Left hindlimb (tissue), 1 donor: ENCODE data around the gene ANKMY1.

ENCODE experiments used
- DNase-seq: peaks from one replicate; pipeline ENCODE4 v3.0.0-alpha.2; 2018

ANKMY1 gene

GRCh38 chr2:240468303-240469238, 89.2 kb downstream of the ANKMY1 start:
- peak; percentile 36 for DNase-seq

- DNase-seq, result peak; percentile 28
These were observed 90.0 kb downstream of the ANKMY1 start for GRCh38 chr2:240467659-240468302.

DNA sequence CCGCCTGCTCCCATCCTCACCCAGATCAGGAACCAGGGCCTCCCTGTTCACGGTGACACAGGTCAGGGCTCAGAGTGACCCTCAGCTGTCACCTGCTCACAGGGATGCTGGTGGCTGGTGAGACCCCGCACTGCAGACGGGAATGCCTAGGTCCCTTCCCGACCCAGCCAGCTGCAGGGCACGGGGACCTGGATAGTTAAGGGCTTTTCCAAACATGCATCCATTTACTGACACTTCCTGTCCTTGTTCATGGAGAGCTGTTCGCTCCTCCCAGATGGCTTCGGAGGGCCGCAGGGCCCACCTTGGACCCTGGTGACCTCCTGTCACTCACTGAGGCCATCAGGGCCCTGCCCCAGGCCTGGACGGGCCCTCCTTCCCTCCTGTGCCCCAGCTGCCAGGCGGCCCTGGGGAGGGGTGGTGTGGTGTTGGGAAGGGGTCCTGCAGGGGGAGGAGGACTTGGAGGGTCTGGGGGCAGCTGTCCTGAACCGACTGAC, 90.6 kb downstream of the ANKMY1 start:
- peak; percentile 23 for DNase-seq

- peak; percentile 26 for DNase-seq
These were observed 91.1 kb downstream of the ANKMY1 start for GRCh38 chr2:240466579-240467148.

DNA sequence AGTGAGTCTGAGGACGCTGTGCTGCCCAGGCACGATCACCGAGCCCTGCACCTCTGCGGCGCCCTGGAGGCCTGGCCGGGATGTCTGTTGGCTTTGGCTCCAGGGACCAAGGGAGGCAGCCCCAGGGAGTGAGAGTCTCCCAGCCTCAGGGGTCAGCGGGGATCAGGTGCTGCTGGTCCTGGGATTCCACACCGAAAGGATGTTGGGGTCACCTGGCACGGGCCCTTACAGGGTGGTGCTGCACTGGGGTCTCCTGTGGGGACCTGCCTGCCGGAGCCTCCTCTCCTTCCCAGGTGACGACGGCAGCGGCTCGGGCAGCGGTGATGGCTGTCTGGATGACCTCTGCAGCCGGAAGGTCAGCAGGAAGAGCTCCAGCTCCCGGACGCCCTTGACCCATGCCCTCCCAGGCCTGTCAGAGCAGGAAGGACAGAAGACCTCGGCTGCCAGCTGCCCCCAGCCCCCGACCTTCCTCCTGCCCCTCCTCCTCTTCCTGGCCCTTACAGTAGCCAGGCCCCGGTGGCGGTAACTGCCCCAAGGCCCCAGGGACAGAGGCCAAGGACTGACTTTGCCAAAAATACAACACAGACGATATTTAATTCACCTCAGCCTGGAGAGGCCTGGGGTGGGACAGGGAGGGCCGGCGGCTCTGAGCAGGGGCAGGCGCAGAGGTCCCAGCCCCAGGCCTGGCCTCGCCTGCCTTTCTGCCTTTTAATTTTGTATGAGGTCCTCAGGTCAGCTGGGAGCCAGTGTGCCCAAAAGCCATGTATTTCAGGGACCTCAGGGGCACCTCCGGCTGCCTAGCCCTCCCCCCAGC, 91.8 kb downstream of the ANKMY1 start:
- DNase-seq, result peak; percentile 29

- DNase-seq, result peak; percentile 32
These were observed 92.5 kb downstream of the ANKMY1 start for GRCh38 chr2:240465268-240465764.

DNA sequence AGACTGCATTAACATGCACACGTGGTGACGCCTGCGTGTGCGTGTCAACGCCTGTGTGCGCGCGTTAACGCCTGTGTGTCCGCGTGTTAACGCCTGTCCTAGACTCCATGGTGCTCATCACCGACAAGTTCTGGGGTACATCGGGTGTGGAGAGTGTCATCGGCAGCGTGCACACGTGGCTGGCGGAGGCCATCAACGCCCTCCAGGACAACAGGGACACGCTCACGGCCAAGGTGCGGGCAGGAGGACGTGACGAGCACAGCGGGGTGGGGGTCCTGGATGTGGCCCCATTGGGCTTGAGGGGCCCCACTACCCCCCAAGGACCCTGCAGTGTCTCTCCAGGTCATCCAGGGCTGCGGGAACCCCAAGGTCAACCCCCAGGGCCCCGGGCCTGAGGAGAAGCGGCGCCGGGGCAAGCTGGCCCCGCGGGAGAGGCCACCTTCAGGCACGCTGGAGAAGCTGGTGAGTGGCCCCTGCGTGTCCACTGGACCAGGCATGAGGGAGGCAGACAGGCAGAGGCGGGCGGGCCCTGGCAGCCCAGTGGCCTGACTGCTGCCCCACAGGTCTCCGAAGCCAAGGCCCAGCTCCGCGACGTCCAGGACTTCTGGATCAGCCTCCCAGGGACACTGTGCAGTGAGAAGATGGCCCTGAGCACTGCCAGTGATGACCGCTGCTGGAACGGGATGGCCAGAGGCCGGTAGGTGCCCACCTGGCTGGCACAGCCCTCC, 93.1 kb downstream of the ANKMY1 start:
- no peak for DNase-seq

DNA sequence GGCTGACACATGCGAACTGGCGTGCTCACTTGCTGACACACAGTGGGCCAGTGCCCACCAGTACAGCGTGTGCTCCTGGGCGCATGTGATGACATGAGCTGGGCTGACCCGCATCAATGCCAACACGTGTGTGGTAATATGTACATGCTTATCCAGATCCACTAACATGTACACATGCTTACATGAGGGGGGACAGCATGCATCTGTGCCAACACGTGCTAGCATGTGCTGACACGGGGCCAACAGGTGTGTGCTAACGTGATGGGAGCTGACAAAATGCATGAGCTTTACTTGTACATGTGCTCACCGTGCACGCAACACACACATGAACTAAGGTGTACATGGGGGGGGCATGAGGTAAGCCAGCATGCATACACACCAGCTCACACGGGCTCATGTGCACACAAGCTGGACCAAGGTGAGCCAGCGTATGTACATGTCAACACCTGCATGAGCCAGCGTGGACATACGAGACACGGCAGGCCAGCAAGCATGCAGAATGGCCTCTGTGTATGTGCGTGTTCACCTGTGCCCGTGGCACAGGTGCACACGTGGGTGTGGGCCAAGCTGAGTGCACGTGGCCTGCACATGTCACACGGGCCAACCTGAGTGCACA, 93.8 kb downstream of the ANKMY1 start:
- DNase-seq, result peak; percentile 22

GRCh38 chr2:240463274-240463865, 94.4 kb downstream of the ANKMY1 start:
- DNase-seq, result peak; percentile 28

DNA sequence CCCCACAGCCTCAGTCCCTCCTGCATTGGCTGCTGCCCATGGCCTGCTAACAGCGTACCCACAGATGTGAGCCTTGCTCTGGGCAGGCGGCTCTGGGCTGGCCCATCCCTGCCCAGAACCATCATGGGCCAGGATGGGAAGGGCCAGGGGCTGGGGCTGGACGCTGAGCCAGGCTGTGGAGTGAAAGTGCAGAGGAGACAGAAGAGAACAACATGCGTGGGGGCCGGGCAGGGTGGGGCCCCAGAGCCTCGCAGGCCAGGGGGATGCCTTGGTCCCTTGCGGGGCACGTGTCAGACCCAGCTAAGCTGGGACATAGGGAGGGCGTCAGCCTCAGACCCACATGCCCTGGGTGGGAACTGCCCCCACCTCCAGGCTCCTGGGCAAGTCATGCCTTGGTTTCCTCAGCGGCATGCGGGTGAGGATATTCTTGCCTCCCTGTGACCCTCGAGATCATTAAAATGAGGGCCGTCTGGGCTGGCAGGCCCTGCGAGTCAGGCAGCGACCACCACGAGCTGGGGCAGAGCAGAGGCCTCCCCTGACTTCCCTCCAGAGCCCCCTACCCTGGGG, 95.0 kb downstream of the ANKMY1 start:
- peak; percentile 19 for DNase-seq

DNA sequence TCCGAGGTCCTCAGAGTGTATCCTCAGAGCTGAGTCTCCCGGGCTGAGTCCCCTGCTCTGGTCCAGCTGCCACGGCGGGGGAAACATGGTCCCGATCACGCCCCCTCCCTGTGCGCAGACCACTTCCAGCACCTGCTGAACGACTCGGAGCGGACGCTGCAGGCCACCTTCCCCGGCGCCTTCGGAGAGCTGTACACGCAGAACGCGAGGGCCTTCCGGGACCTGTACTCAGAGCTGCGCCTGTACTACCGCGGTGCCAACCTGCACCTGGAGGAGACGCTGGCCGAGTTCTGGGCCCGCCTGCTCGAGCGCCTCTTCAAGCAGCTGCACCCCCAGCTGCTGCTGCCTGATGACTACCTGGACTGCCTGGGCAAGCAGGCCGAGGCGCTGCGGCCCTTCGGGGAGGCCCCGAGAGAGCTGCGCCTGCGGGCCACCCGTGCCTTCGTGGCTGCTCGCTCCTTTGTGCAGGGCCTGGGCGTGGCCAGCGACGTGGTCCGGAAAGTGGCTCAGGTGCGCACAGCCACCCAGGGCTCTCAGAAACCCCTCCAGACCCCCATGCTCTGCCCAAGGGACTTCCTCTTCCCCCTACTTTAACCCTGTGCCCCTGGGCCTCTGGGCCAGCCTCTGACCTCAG, 95.6 kb downstream of the ANKMY1 start:
- DNase-seq, result peak; percentile 26

GRCh38 chr2:240461471-240462072, 96.2 kb downstream of the ANKMY1 start:
- DNase-seq, result no peak

GRCh38 chr2:240460781-240461431, 96.9 kb downstream of the ANKMY1 start:
- DNase-seq, result peak; percentile 23

DNA sequence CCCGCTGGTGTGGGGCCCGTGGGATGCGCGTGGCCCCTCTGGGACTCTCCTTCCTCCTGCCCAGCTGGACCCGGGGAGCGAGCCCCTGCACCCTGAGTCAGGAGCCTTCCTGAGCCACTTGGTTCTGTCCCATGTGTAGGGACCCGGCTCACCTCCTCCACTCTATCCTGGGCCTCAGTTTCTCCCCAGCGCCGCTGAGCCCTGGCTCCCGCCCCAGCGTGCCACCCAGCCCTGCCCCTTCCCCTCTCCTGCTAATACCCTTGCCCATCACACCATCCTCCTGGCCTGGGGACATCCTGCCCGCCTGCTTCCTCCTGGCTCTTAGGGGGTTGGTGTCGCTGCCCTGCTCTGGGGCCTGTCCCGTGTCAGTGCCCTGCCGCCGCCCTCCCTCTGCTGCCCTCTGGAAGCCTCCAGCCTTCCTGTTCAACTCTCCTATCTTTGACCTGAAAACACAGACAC, 97.5 kb downstream of the ANKMY1 start:
- peak; percentile 25 for DNase-seq

- peak; percentile 58 for DNase-seq
These were observed 98.2 kb downstream of the ANKMY1 start for GRCh38 chr2:240459401-240460252.

- peak; percentile 28 for DNase-seq
These were observed 98.8 kb downstream of the ANKMY1 start for GRCh38 chr2:240458900-240459391.

GRCh38 chr2:240458044-240458899, 99.5 kb downstream of the ANKMY1 start:
- peak; percentile 24 for DNase-seq
